DMS79 treated with DMSO at 0.1 percent for 48 hours (cell line): ENCODE measurements around the gene PPFIA1.
"Not testable (repeated sequence)": the region's sequence is repeated elsewhere in the genome, so short reads cannot be mapped to it uniquely, and the experiment has no call there.

ENCODE experiments used
- DNase-seq: peaks from one replicate; lab custom pipeline; 2025; lab: John Stamatoyannopoulos, UW

The PPFIA1 gene

DNA sequence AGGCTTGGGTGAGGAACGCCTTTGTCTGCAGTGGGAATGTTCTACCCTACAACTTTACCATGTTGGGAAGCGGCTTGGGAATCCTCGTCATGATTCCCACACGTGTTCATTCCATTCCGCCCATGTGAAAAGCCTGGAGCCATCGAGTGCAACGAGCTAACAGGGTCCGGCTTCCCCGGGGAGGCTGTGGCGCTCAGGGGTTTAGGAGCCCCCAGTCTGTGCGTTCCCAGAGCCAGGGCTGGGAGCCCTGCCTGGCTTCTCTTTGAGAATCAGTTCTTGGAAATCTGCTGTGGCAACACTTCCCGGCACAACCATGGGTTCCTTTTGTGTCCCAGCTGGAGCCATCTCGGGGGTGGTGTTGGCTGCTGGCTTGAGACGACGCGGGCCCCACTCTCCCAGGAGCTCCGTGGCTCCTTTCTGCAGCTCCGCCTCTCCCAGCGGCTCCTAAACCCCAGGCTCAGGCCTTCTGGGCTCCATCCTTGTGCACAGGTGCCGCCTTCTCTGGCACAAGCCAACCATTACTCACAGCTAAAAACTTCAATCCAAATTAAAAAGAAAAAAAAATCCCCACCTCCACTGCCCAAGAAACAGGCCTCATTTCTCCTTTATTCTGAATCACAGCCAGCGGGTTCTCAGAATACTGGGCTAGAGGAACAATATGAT is 18.7 kb upstream of the PPFIA1 start:
- no peak for DNase-seq

DNA sequence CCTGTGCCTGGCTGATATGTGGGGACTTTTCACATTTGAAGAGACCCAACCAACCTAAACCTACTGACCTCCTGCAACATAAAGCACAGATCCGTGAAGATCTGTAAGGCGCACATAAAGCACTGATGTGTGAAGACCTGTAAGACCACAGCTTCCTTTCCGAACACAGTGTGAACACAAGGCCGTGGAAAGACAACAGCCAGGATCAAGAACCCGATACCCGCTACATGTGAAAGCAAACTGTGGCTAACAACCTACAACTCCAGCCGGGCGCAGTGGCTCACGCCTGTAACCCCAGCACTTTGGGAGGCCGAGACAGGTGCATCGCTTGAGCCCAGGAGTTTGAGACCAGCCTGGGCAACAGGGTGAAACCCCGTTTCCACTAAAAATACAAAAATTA is 17.6 kb upstream of the PPFIA1 start:
- DNase-seq: no peak

DNA sequence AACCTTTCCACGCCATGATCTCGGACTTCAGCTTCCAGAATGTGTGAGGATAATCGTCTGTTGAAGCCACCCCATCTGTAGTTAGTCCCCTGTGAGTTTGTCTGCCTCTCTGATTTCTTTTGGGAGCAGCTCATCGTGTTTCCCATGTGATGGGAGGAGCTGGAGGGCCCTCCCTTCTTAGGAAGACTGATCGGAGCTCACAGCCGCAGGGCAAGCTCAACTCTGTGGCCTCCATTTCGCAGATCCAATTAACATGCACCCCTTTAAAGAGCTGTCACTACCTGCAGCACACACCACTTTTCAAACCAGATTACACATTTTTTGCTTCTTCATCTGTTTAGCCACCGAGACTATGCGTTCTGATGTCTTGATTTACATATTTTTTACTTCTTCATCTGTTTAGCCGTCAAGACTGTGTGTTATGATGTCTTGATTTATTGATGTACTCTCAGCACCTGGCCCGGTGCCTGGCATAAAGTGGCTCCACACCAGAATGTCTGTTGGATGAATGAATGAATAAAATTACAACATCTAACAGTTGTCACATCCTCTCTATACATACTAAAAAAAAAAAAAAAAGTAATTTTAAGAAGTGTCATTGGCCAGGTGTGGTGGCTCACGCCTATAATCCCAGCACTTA is 14.9 kb upstream of the PPFIA1 start:
- DNase-seq: peak; percentile 3

DNA sequence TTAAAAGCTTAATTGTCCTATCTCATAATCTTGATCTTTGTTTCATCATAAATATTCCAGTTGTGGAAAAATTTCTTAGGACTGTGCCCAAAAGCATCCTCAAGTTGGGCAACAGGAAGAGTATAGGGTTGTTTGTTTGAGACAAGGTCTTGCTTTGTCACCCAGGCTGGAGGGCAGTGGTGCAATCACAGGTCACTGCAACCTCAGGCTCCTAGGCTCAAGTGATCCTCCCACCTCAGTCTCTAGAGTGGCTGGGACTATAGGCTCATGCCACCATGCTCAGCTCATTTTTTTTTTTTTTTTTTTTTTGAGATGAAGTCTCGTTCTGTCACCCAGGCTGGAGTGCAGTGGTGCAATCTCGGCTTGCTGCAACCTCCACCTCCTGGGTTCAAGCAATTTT is 11.4 kb upstream of the PPFIA1 start:
- DNase-seq: not testable (repeated sequence)

DNA sequence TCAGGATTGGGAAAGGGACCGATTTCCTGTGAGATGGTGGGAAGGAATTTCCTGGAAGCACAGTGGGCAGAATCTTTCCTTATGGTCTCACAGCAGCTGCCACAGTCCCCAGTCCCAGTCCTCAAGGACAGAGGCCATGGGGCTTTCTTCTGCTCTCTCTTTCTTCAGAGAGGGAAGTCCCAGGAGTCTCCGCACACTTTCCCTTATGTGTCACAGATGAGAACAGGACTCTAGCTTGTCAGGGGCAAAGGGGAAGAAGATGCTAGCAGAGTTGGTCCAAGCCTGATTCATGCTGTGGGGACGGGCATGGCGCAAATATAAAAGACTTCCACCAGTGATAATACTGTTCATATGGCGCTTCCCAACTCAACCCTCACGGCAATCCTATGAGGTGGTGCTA is 7.5 kb upstream of the PPFIA1 start:
- DNase-seq: no peak

DNA sequence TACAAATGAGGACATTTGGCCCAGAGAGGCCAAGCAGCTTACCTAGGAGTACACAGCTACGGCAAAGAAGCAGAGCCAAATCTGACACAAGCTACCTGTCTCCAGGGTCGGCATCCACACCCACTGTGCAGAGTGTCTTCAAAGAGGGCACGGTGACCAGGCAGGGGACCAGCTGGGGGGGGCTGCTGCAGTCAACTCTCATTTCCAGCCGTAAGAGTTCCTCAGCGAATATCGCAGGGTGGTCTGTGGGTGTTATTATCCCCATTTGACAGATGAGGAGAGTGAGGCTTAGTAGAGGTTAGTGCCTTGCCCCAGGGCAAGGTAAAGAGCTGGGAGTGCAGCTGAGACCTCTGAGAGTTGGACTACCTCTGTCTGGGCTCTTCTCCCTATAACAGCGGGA is 7.1 kb upstream of the PPFIA1 start:
- no peak for DNase-seq

DNA sequence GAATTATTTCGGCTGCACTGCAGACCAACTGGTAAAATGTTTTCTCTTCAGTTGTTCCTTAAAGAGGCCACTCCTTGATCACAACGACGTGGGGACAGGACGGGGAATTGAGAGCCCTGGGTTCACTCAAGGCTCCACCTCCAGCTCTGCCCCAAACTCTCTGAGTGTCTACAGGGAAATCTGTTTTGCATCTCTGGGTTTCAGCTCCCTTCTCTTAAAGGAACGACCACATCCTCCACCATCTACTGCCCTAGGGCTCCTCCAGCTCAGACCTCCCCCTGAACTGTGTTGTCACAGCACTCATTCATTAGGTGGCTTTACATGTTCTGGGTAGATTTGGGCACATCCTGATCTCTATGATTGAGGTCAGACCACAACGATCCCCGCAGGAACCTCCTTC is 5.1 kb upstream of the PPFIA1 start:
- DNase-seq: no peak

DNA sequence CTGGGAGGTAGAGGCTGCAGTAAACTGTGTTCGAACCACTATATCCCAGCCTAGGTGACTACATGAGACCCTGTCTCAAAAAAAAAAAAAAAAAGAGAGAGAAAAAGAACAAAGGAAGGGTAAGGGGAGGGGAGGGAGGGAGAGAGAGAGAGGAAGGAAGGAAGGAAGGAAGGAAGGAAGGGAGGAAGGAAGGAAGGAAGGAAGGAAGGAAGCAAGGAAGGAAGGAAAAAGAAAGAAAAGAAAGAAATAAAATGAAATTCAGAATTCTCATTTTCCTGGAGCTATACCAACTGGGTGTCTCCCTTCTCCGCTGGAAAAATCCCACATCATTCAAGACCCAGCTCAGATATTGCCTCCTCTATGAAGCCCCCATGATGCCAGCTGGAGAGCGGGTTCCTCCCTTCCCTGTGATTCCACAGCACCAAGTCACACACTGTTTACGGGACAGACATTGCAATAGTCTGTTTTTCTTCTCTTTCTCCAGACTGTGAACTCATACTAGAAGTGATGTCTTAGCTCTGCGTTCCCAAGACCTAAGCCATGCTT is 3.0 kb upstream of the PPFIA1 start:
- DNase-seq: no peak

DNA sequence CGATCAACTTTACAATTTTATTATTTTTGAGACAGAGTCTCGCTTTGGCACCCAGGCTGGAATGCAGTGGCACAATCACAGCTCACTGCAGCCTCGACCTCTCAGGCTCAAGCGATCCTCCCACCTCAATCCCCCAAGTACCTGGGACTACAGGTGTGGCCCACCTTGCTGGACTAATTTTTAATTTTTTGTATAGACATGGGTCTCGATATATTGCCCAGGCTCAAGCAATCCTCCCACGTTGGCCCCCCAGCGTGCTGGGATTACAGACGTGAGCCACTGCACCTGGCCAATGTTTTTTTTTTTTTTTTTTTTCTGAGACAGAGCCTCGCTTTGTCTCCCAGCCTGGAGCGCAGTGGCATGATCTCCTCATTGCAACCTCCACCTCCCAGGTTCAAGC is 2.0 kb upstream of the PPFIA1 start:
- no peak for DNase-seq

DNA sequence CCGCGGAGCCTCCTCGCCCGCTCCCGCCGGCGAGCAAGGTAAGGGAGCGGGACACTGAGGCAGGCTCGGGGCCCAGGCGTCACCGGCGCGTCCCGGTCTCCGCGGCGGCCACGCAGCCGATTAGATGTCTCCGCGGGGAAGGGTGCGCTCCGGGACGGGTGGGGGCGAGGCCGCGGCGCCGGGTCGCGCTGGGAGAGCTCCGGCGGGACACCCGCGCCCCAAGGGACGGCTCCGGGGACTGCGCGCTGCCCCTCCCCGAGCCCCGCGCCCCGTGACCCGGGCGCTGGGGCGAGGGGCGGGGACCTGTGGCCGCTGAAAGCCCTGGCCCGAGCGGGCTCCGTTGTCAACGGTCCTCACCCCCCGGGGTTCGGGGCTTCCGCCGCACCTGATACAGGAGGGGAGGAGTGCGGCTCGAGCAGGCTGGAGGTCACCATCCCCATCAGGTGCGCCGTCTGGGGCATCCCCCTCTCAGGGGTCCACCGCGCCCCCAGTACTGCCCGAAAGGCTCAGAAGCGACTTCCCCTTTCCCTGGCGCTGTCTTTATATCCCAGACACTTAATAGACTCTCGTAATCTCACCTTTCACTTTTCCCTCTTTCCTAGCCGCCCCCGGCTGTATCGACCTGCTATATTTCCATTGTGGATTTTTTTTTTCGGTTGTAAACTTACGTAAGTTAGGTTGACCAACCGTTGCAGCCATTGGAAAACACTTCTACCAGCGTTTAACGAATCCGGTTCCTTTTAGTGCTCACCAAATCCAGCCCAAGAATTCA is 573 bp downstream of the PPFIA1 start:
- DNase-seq: peak; percentile 7

DNA sequence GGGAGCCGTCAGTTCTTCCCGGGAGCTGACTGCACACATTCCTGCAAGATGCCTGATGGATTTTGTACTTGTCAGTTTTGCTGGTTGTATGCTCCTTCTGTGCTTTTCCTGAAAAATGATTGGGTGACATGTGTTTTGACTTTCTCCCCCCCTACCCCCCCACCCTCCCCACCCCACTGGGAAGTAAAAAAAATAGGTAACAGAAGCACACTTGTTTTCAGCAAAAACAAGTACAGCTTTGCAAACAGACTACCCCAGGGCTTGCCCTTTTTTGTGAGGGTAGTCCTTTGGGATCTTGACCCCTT is 1.1 kb downstream of the PPFIA1 start:
- no peak for DNase-seq

DNA sequence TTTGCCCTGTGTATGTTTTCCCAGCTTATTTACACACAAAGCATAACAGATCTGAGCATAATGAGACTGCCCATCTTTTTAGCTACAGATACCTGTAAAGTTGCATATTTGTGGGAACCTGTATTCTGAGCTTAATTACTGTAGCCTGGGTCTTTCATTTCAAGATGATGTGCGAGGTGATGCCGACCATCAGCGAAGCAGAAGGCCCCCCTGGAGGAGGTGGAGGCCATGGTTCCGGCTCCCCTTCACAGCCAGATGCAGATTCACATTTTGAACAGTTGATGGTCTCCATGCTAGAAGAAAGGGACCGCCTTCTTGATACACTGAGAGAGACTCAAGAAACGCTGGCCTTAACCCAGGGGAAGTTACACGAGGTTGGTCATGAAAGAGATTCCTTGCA is 1.5 kb downstream of the PPFIA1 start:
- no peak for DNase-seq

DNA sequence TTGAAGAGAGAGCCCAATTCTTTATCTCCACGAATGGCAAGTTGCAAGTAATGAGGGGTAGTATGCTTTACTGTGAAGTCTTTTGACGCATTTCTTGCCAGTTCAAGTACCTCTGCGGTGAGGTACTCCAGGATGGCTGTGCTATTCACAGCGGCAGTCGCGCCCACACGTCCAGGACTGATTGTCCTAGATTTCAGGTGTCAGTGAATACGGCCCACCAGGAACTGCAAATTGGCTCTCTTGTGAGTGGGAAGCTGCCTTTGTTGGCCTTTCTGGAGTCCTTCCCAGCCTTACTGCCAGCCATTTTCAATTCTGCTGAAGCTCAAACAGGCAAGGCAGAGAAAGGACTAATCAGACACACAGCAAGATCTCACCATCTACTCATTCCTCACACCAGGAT is 8.5 kb downstream of the PPFIA1 start:
- DNase-seq: no peak

DNA sequence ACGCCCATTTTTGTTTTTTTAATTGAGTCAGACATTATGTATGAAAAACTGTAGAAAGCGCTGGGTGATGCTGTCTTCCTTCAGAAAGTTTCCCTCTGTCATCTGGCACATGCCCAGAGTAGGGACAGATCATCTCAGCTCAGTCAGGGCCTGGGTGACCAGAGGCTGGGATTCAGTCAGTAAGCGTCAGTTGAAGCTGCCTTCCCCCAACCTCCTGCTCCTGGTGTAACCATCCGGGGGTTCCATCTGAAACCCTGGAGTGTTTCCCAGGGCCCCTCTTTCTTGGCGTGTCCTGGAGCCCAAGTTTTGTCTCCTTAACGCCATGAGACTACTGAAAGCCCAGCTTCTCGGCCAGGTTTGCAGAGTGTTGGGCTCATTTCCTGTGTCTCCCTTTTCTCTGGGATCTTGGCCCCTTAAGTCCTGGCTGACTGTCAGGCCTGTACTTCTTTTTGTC is 10.7 kb downstream of the PPFIA1 start:
- no peak for DNase-seq

DNA sequence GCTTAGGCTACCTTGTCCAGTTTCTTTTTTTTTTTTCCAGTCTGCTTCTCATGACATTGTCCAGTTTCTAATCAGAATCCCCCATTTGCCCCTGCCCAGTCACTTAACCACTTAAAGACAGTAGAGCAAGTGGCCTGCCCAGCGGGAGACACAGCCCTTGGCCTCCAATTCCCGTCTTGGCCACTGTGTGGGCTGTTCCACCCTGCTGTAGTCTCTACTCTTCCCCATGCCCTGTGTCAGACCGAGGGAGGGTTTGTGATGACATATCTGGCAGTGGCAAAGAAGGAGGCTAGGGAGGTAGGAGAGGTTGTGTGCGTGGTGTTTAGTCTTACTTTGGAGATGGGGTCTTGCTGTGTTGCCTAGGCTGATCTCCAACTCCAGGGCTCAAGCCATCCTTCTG is 11.5 kb downstream of the PPFIA1 start:
- DNase-seq: no peak

DNA sequence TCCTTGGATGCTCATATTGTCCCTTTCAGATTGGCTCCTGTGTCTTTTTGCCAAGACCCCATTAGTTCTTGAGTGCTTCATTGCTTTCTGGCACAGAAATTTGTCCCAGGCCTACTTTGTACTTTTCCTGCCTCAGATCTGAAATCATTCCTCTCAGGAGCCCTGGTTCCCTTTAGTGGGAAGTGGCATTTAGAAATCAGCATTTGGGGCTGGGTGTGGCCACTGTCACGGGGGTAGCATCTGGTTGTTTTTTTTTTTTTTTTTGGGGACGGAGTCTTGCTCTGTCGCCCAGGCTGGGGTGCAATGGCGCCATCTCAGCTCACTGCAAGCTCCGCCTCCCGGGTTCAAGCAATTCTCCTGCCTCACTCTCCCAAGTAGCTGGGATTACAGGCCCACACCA is 18.2 kb downstream of the PPFIA1 start:
- DNase-seq: no peak

DNA sequence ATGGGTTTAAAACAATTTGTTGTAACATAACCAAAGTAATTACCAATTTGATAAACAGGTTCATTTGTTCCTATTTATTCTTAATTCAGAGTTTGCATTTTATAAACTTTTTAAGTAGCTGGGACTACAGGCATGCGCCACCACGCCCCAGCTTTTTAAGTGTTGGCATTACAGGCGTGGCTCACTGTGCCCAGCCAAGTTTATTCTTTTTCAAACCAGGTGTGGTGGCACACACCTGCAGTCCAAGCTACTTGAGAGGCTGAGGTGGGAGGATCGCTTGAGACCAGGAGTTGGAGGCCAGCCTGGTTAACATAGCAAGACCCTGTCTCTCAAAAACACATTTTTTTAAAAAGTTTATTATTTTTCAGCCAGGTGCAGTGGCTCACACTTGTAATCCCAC is 19.1 kb downstream of the PPFIA1 start:
- DNase-seq: no peak

DNA sequence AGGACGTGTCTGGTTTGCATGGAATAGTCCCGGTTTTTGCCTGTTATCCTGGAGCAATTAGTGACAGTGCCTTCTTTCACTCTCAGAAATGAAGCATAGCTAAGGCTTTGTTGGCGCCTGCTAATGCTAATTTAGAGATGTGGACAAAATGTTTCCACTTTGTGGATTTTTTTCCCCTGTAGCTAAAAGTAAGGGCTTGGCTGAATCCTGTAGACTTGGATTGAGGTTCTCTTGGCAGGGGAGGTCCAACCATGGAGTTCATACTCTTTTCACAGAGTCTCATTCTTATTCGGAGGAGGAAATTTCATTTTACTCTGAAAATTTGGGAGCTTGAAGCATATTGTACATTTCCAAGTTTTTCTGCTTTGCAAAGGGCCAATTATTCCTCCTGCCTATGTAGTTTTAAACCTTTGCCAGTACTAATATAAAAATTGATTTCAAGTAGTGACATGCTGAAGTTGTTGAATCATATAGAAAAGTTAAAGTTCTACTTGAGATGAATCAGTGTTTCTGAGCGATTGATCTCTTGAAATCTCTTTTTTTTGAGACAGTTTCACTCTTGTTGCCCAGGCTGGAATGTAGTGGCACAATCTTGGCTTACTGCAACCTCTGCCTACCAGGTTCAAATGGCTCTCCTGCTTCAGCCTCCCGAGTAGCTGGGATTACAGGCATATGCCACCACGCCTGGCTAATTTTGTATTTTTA is 20.0 kb downstream of the PPFIA1 start:
- DNase-seq: no peak

DNA sequence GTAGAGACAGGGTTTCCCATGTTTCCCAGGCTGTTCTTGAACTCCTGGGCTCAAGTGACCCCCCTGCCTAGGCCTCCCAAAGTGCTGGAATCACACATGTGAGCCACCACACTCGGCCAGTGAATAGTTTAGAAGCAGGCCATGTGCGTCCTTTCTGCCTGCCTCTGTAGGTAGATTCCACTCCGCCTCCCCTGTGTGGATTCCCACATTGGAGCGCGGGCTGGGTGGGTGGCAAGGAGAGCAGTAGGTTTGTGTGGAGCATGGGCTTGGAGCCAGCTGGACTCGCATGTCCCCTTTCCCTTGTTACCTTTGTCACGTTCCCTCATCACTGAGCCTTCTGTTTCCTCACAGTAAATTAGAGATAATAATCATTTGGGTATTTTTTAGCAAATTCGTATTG is 21.7 kb downstream of the PPFIA1 start:
- no peak for DNase-seq

DNA sequence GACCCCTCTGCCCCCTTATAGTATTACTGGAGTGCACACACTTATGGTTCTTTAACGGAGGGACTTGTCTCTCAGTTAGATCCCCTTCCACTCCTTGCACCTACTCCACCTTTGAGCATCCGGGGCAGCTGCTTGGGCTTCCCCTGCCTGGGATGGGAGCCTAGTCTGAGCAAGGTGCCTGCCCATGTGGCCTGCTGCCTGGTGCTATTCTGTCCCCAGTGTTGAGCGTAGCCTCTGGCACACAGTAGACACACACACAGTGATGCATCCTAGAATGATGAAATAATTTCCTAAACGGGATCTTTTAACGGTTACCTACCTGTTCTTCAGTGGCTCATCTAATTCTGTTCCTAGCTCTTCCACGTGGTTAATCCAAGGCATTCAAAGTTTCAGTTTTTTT is 22.4 kb downstream of the PPFIA1 start:
- DNase-seq: no peak

DNA sequence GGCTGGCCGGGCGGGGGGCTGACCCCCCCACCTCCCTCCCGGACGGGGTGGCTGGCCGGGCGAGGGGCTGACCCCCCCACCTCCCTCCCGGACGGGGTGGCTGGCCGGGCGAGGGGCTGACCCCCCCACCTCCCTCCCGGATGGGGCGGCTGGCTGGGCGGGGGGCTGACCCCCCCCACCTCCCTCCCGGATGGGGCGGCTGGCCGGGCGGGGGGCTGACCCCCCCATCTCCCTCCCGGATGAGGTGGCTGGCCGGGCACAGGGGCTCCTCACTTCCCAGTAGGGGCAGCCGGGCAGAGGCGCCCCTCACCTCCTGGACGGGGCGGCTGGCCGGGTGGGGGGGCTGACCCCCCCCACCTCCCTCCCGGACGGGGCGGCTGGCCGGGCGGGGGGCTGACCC is 24.7 kb downstream of the PPFIA1 start:
- DNase-seq: not testable (repeated sequence)

DNA sequence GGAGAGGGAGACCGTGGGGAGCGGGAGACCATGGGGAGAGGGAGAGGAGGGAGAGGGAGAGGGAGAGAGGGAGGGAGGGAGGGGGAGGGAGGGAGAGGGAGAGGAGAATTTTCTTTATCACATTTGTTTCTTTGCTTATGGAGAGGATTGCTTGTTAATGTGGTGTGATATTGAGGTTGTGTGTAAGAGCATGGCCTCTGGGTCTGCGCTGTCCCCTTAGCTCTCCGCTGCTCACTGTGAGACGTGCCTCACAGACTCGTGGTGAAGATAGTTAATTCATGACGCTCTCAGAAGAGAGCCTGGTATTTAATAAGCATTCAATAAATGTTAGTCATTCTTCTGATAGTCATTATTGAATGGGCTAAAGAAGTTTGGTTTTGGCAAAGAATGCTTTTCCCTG is 26.2 kb downstream of the PPFIA1 start:
- DNase-seq: no peak

DNA sequence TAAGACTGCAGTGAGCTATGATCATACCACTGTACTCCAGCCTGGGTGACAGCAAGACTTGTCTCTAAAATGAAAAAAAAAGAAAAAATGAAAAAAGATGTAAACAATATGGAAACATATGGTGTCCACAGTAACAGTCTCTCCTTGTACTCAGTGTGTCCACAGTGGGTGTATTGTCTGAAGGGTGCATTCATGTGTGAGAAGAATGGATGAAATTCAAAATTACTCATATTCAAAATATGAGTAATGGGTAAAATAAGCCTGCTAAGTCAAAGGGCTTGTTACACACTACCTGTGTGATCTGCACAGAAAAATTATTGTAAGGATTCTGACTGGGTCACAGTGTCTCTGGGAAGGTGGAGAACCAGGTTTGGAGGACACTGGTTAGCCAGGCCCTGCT is 26.9 kb downstream of the PPFIA1 start:
- DNase-seq: no peak
